Vagina (tissue), 2 donors: Measurements from ENCODE around the gene SNHG17.

Experiments used
- CTCF ChIP-seq, 3 experiments: fragments of 450-650 bp in 2 of 3; fragments of 200-600 bp in 1 of 3; sonication (generic) in 1 of 3; IDR thresholded peaks; one replicate each; pipeline ENCODE4 v1.5.1; 2017 to 2019; ENCODE audit warnings: antibody characterized with exemption in 3 of 3, mild to moderate bottlenecking in 2 of 3, moderate library complexity in 2 of 3
- POLR2AphosphoS5 ChIP-seq, 2 donors: sonication (generic); formaldehyde crosslinking; IDR thresholded peaks; one replicate each; pipeline ENCODE4 v1.9.0; 2017; ENCODE audit warnings: antibody characterized with exemption in 2 of 2, mild to moderate bottlenecking in 2 of 2, low read depth in 1 of 2; ENCODE audit not compliant: insufficient read depth in 1 of 2

- TF ChIP-seq CTCF (IDR thresholded peaks at IDR 0.05) (no peak), POLR2AphosphoS5 (IDR thresholded peaks at IDR 0.05; ENCODE audit: insufficient read depth in 1 of 2, low read depth in 1 of 2) (no peak)
These were observed 419 bp upstream of the SNHG17 start for GRCh38 chr20:38435555-38435939.
